ENCODE measurements around the gene PLPPR1.

PLPPR1 gene

GRCh38 chr9:101065930-101066329 lies 37.4 kb downstream of the PLPPR1 start:
- H3K4me3 ChIP-seq (ENCODE audit: low read length, poor library complexity, severe bottlenecking), result no peak overlapping the region
- H3F3A ChIP-seq (ENCODE audit: low read depth), result no peaks in the 10 kb centered on the region
- H4K20me1 ChIP-seq (ENCODE audit: insufficient read depth, low read length, poor library complexity, severe bottlenecking), result no peaks in the 10 kb centered on the region
- no peaks in the 10 kb centered on the region for H3K9me2 ChIP-seq (replicated peaks; ENCODE audit: low read depth, low read length)
- TF ChIP-seq EZH2phosphoT487 (IDR thresholded peaks at IDR 0.05; ENCODE audit: borderline replicate concordance) (no peak), CTCF (conservative IDR thresholded peaks at IDR 0.05; ENCODE audit: low read length) (no peak)
- H3K4me1 ChIP-seq (ENCODE audit: insufficient read depth, low read length, poor library complexity, severe bottlenecking), result no peaks in the 10 kb centered on the region
- no peak overlapping the region for H2AFZ ChIP-seq (ENCODE audit: low read length)
- H3K36me3 ChIP-seq (ENCODE audit: insufficient read depth, low read length), result no peaks in the 10 kb centered on the region
- H3K9ac ChIP-seq (ENCODE audit: low read depth, low read length, poor library complexity, severe bottlenecking), result no peak overlapping the region
- H3K27me3 ChIP-seq (ENCODE audit: insufficient read depth, low read length, poor library complexity, severe bottlenecking), result no peaks in the 10 kb centered on the region
- H3K4me2 ChIP-seq (ENCODE audit: low read depth, low read length, poor library complexity, severe bottlenecking), result no peak overlapping the region
- H3K9me3 ChIP-seq (ENCODE audit: insufficient read depth, low read depth, low read length), result no peaks in the 10 kb centered on the region
- H3K79me2 ChIP-seq (ENCODE audit: insufficient read depth, low read length), result no peaks in the 10 kb centered on the region

GRCh38 chr9:101068696-101069095 lies 40.2 kb downstream of the PLPPR1 start:
- H3K27me3 ChIP-seq (ENCODE audit: insufficient read depth, low read length, poor library complexity, severe bottlenecking), result no peaks in the 10 kb centered on the region
- no peaks in the 10 kb centered on the region for H3K9me2 ChIP-seq (replicated peaks; ENCODE audit: low read depth, low read length)
- no peaks in the 10 kb centered on the region for H3K9me3 ChIP-seq (ENCODE audit: insufficient read depth, low read depth, low read length)
- no peaks in the 10 kb centered on the region for H3K4me1 ChIP-seq (ENCODE audit: insufficient read depth, low read length, poor library complexity, severe bottlenecking)
- no peaks in the 10 kb centered on the region for H3F3A ChIP-seq (ENCODE audit: low read depth)
- no peaks in the 10 kb centered on the region for H4K20me1 ChIP-seq (ENCODE audit: insufficient read depth, low read length, poor library complexity, severe bottlenecking)
- no peaks in the 10 kb centered on the region for H3K79me2 ChIP-seq (ENCODE audit: insufficient read depth, low read length)
- H2AFZ ChIP-seq (ENCODE audit: low read length), result no peak overlapping the region
- TF ChIP-seq CTCF (conservative IDR thresholded peaks at IDR 0.05; ENCODE audit: low read length) (no peak), EZH2phosphoT487 (IDR thresholded peaks at IDR 0.05; ENCODE audit: borderline replicate concordance) (no peak)
- no peak overlapping the region for H3K4me2 ChIP-seq (ENCODE audit: low read depth, low read length, poor library complexity, severe bottlenecking)
- H3K4me3 ChIP-seq (ENCODE audit: low read length, poor library complexity, severe bottlenecking), result no peak overlapping the region
- no peak overlapping the region for H3K9ac ChIP-seq (ENCODE audit: low read depth, low read length, poor library complexity, severe bottlenecking)
- H3K36me3 ChIP-seq (ENCODE audit: insufficient read depth, low read length), result no peaks in the 10 kb centered on the region

- no peaks in the 10 kb centered on the region for H3F3A ChIP-seq (ENCODE audit: low read depth)
- H3K9ac ChIP-seq (ENCODE audit: low read depth, low read length, poor library complexity, severe bottlenecking), result no peak overlapping the region
- H3K27me3 ChIP-seq (ENCODE audit: insufficient read depth, low read length, poor library complexity, severe bottlenecking), result no peaks in the 10 kb centered on the region
- no peaks in the 10 kb centered on the region for H3K9me2 ChIP-seq (replicated peaks; ENCODE audit: low read depth, low read length)
- H3K4me3 ChIP-seq (ENCODE audit: low read length, poor library complexity, severe bottlenecking), result no peak overlapping the region
- H3K36me3 ChIP-seq (ENCODE audit: insufficient read depth, low read length), result no peaks in the 10 kb centered on the region
- no peak overlapping the region for H3K4me2 ChIP-seq (ENCODE audit: low read depth, low read length, poor library complexity, severe bottlenecking)
- H3K4me1 ChIP-seq (ENCODE audit: insufficient read depth, low read length, poor library complexity, severe bottlenecking), result no peaks in the 10 kb centered on the region
- no peaks in the 10 kb centered on the region for H3K9me3 ChIP-seq (ENCODE audit: insufficient read depth, low read depth, low read length)
- H4K20me1 ChIP-seq (ENCODE audit: insufficient read depth, low read length, poor library complexity, severe bottlenecking), result no peaks in the 10 kb centered on the region
- TF ChIP-seq CTCF (conservative IDR thresholded peaks at IDR 0.05; ENCODE audit: low read length), result no peak
- no peak for TF ChIP-seq EZH2phosphoT487 (IDR thresholded peaks at IDR 0.05; ENCODE audit: borderline replicate concordance)
- H3K79me2 ChIP-seq (ENCODE audit: insufficient read depth, low read length), result no peaks in the 10 kb centered on the region
- no peak overlapping the region for H2AFZ ChIP-seq (ENCODE audit: low read length)
Measured at GRCh38 chr9:101072259-101072658, 43.7 kb downstream of the PLPPR1 start.

All from Loucy (cell line).